Measurements from ENCODE around the gene ZNF335.

ZNF335 gene

GRCh38 chr20:45953672-45954071 lies 18.3 kb downstream of the ZNF335 start:
- no peak overlapping the region for H3K27ac ChIP-seq
- TF ChIP-seq ZFX (IDR thresholded peaks at IDR 0.05; ENCODE audit: borderline replicate concordance): no peak
- TF ChIP-seq CTCF (IDR thresholded peaks at IDR 0.05): no peak

- TF ChIP-seq CTCF (IDR thresholded peaks at IDR 0.05) (no peak), ZFX (IDR thresholded peaks at IDR 0.05; ENCODE audit: borderline replicate concordance) (no peak)
- no peak overlapping the region for H3K27ac ChIP-seq
Observed at GRCh38 chr20:45952861-45953260, 19.1 kb downstream of the ZNF335 start.

GRCh38 chr20:45951925-45952834 lies 19.8 kb downstream of the ZNF335 start:
- no peak overlapping the region for H3K27ac ChIP-seq
- TF ChIP-seq CTCF (IDR thresholded peaks at IDR 0.05): no peak
- no peak for TF ChIP-seq ZFX (IDR thresholded peaks at IDR 0.05; ENCODE audit: borderline replicate concordance)

- no peak overlapping the region for H3K27ac ChIP-seq
- TF ChIP-seq CTCF (IDR thresholded peaks at IDR 0.05) (no peak), ZFX (IDR thresholded peaks at IDR 0.05; ENCODE audit: borderline replicate concordance) (no peak)
Observed at GRCh38 chr20:45950330-45950646, 21.7 kb downstream of the ZNF335 start.

- no peak for TF ChIP-seq ZFX (IDR thresholded peaks at IDR 0.05; ENCODE audit: borderline replicate concordance)
- TF ChIP-seq CTCF (IDR thresholded peaks at IDR 0.05): no peak
- H3K27ac ChIP-seq: no peak overlapping the region
Observed at GRCh38 chr20:45949542-45950329, 22.3 kb downstream of the ZNF335 start.

GRCh38 chr20:45948742-45949541 lies 23.1 kb downstream of the ZNF335 start:
- H3K27ac ChIP-seq: no peak overlapping the region
- TF ChIP-seq ZFX (IDR thresholded peaks at IDR 0.05; ENCODE audit: borderline replicate concordance): no peak
- no peak for TF ChIP-seq CTCF (IDR thresholded peaks at IDR 0.05)
